ENCODE data around the gene NIPBL. TPM values are rescaled to one million over a fixed set of nuclear protein-coding genes. Genes with fewer than 3 reads are reported as not detected.

Gene NIPBL
- total and polyA plus RNA-seq, 4 experiments from 2014 or later: 3.8 to 110 (median 74.4) TPM

DNA sequence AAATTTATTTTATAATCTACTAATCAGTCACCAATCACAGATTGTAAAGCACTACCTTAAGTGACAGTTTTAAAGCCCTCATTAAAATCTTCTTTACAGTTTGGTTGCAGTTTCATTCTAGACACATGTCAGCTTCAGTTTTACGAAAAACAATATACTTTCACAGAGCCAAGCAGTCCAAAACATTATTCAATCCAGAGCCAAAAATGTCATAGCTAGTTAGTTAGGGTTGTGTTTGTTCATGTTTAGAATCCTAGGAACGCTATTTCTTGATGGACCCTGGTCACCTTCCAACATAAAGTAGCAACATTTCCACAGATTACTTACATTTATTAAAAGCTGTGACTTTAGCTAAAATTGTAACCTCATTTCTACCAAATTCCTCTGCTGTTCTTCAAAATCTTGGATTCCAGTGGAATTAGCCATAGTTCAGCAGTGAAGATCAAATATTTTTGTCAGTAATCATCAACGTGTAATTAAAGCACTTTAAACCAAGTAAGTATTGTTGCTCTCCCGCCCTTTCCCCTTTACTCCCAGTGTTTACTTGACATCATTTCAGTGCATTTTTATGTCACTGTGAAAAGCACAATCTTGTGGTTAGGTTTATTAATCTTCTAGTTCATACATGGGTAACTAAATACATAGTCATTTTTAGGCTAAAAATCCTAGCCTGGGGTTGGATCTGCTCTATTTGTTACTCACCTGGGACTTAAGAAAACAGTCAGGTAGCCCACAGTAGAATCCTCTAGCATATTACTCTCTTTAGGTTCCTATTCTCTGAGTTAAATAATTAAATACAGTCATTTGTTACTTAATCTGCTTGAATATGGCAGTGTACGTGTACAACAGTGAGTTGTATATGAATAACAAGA is 74.3 kb downstream of the NIPBL start:
- POLR2A ChIA-PET (ENCODE audit: partially characterized antibody): interaction anchor here (1.1 kb wide), 1 partner anchor 8 kb away, joined by 4 read pairs; no protein-coding TSS in a partner anchor
- intact Hi-C loops (cut with micrococcal nuclease): no loop called here

GRCh38 chr5:36953043-36953442 is 76.5 kb downstream of the NIPBL start:
- H3K9me3 Mint-ChIP-seq: no peaks in the 10 kb centered on the region
- no peaks in the 10 kb centered on the region for H3K27me3 Mint-ChIP-seq
- H3K27ac Mint-ChIP-seq: peak overlapping the region in 2 of 7 donors; percentile 19 to 91
- Histone ChIP-seq H3K36me3 (ENCODE audit: insufficient read depth, low read length) (peaks cover 11% of the 10 kb centered on the region), H3K9me3 (ENCODE audit: control insufficient read depth in 1 of 2, low read length in 2 of 2) (no peaks in the 10 kb centered on the region), H3K27me3 (ENCODE audit: insufficient read depth, low read length) (no peaks in the 10 kb centered on the region), H3K4me1 (ENCODE audit: insufficient read depth, low read length) (peaks cover 20% of the 10 kb centered on the region), H3K4me3 (ENCODE audit: low read length in 2 of 2) (no peak overlapping the region), H3K27ac (ENCODE audit: low read depth, low read length) (no peak overlapping the region)
- H3K36me3 Mint-ChIP-seq: peaks cover 19 to 31% of the 10 kb centered on the region in 2 donors
- intact Hi-C loops (cut with micrococcal nuclease): no loop called here
- H3K4me1 Mint-ChIP-seq: peaks cover 27 to 47% (median 35%) of the 10 kb centered on the region in 4 donors
- no peak for DNase-seq
- H3K4me3 Mint-ChIP-seq: no peak overlapping the region
- ChIA-PET CTCF (ENCODE audit: partially characterized antibody) (interaction anchor here (1.5 kb wide), 1 partner anchor 79 kb away, joined by 3 read pairs; no protein-coding TSS in a partner anchor), POLR2A (ENCODE audit: partially characterized antibody) (no interaction called here)

More for the DNA sequence above, 74.3 kb downstream of the NIPBL start:
- Histone ChIP-seq H3K4me3 (ENCODE audit: low read length in 2 of 2) (no peak overlapping the region), H3K27ac (ENCODE audit: low read depth, low read length) (no peak overlapping the region), H3K9me3 (ENCODE audit: control insufficient read depth in 1 of 2, low read length in 2 of 2) (no peaks in the 10 kb centered on the region), H3K27me3 (ENCODE audit: insufficient read depth, low read length) (no peaks in the 10 kb centered on the region), H3K4me1 (ENCODE audit: insufficient read depth, low read length) (peaks cover 32% of the 10 kb centered on the region), H3K36me3 (ENCODE audit: insufficient read depth, low read length) (peaks cover 6% of the 10 kb centered on the region)
- peaks cover 10 to 18% of the 10 kb centered on the region in 2 donors for H3K36me3 Mint-ChIP-seq
- CTCF ChIA-PET (ENCODE audit: partially characterized antibody): interaction anchor here (0.7 kb wide), 1 partner anchor 73 kb away, joined by 3 read pairs; no protein-coding TSS in a partner anchor
- H3K4me1 Mint-ChIP-seq: peaks cover 38 to 57% (median 47%) of the 10 kb centered on the region in 4 donors
- H3K9me3 Mint-ChIP-seq: no peaks in the 10 kb centered on the region
- no peak for DNase-seq
- H3K27me3 Mint-ChIP-seq: no peaks in the 10 kb centered on the region
- peak overlapping the region in 2 of 8 donors; percentile 23 to 43 for H3K4me3 Mint-ChIP-seq
- H3K27ac Mint-ChIP-seq: peak overlapping the region in 1 of 7 donors; percentile 49

DNA sequence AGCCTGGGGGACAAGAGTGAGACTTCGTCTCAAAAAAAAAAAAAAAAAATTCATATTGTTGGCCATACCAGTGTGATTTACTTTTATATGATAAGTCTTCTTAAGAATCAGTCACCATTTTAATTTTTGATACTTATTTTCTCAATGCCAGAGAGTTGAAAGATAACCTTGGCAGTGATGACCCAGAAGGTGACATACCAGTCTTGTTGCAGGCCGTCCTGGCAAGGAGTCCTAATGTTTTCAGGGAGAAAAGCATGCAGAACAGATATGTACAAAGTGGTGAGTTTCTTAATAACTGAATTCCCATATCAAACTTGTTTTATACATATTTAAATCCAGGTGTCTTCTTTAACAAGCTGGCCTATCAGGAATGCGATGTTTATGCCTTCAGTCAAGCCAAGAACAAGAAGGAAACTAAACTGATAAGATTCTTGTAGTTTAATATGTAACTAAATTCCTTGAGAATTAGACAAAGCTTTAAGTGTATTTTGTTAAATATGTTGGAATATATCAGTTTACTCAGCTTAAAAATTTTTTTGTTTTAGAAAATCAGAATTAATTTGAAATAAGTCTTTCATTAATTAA is 81.5 kb downstream of the NIPBL start:
- H3K27me3 ChIP-seq (ENCODE audit: insufficient read depth, low read length): no peaks in the 10 kb centered on the region
- H3K27ac ChIP-seq (ENCODE audit: low read depth, low read length): no peak overlapping the region
- no peak for DNase-seq
- intact Hi-C loops (cut with micrococcal nuclease): no loop called here
- no peaks in the 10 kb centered on the region for H3K9me3 ChIP-seq (ENCODE audit: control insufficient read depth in 1 of 2, low read length in 2 of 2)
- H3K4me3 ChIP-seq (ENCODE audit: low read length in 2 of 2): no peak overlapping the region
- H3K9me3 Mint-ChIP-seq: no peaks in the 10 kb centered on the region
- H3K36me3 ChIP-seq (ENCODE audit: insufficient read depth, low read length): peaks cover 32% of the 10 kb centered on the region
- ChIA-PET CTCF (ENCODE audit: partially characterized antibody) (interaction anchor here (0.7 to 0.9 kb wide), 2 partner anchors 14 to 17 kb away, joined by 3 read pairs; no protein-coding TSS in a partner anchor), POLR2A (ENCODE audit: partially characterized antibody) (interaction anchor here (1.2 kb wide), 1 partner anchor 82 kb away, joined by 4 read pairs; the partner anchor contains the start of gene NIPBL)
- no peak overlapping the region for H3K4me3 Mint-ChIP-seq
- no peak overlapping the region for H3K27ac Mint-ChIP-seq
- H3K36me3 Mint-ChIP-seq: peaks cover 32 to 57% of the 10 kb centered on the region in 2 donors
- no peaks in the 10 kb centered on the region for H3K4me1 ChIP-seq (ENCODE audit: insufficient read depth, low read length)
- H3K27me3 Mint-ChIP-seq: no peaks in the 10 kb centered on the region
- H3K4me1 Mint-ChIP-seq: peaks cover 2 to 10% (median 8%) of the 10 kb centered on the region in 4 donors

- no peaks in the 10 kb centered on the region for H3K4me1 ChIP-seq (ENCODE audit: insufficient read depth, low read length)
- Mint-ChIP-seq H3K4me3 (no peak overlapping the region), H3K27me3 (no peaks in the 10 kb centered on the region), H3K27ac (no peak overlapping the region), H3K4me1 (peaks cover 0 to 10% (median 8%) of the 10 kb centered on the region in 4 donors), H3K9me3 (no peaks in the 10 kb centered on the region), H3K36me3 (peaks cover 32 to 57% of the 10 kb centered on the region in 2 donors)
- no peak overlapping the region for H3K27ac ChIP-seq (ENCODE audit: low read depth, low read length)
- ChIA-PET CTCF (ENCODE audit: partially characterized antibody) (interaction anchor here (0.9 kb wide), 1 partner anchor 14 kb away, joined by 3 read pairs; no protein-coding TSS in a partner anchor), POLR2A (ENCODE audit: partially characterized antibody) (interaction anchor here (1.2 kb wide), 1 partner anchor 82 kb away, joined by 4 read pairs; the partner anchor contains the start of gene NIPBL)
- intact Hi-C loops (cut with micrococcal nuclease): no loop called here
- no peaks in the 10 kb centered on the region for H3K9me3 ChIP-seq (ENCODE audit: control insufficient read depth in 1 of 2, low read length in 2 of 2)
- H3K36me3 ChIP-seq (ENCODE audit: insufficient read depth, low read length): peaks cover 32% of the 10 kb centered on the region
- H3K27me3 ChIP-seq (ENCODE audit: insufficient read depth, low read length): no peaks in the 10 kb centered on the region
- H3K4me3 ChIP-seq (ENCODE audit: low read length in 2 of 2): no peak overlapping the region
- DNase-seq: no peak
Observed at GRCh38 chr5:36958612-36959011, 82.0 kb downstream of the NIPBL start.

GRCh38 chr5:36965179-36965578 is 88.6 kb downstream of the NIPBL start:
- H3K27ac Mint-ChIP-seq: no peak overlapping the region
- no peak overlapping the region for H3K27ac ChIP-seq (ENCODE audit: low read depth, low read length)
- no peaks in the 10 kb centered on the region for H3K4me1 ChIP-seq (ENCODE audit: insufficient read depth, low read length)
- H3K36me3 ChIP-seq (ENCODE audit: insufficient read depth, low read length): peaks cover 26% of the 10 kb centered on the region
- H3K27me3 ChIP-seq (ENCODE audit: insufficient read depth, low read length): no peaks in the 10 kb centered on the region
- no peak overlapping the region for H3K4me3 ChIP-seq (ENCODE audit: low read length in 2 of 2)
- H3K4me1 Mint-ChIP-seq: peaks cover 0 to 2% (median 0%) of the 10 kb centered on the region in 4 donors
- no peak for DNase-seq
- H3K4me3 Mint-ChIP-seq: no peak overlapping the region
- POLR2A ChIA-PET (ENCODE audit: partially characterized antibody): interaction anchor here (0.7 kb wide), 1 partner anchor 87 kb away, joined by 3 read pairs; no protein-coding TSS in a partner anchor
- peaks cover 39 to 66% of the 10 kb centered on the region in 2 donors for H3K36me3 Mint-ChIP-seq
- H3K9me3 Mint-ChIP-seq: no peaks in the 10 kb centered on the region
- CTCF ChIA-PET (ENCODE audit: partially characterized antibody): no interaction called here
- intact Hi-C loops (cut with micrococcal nuclease): loop anchor here (2.0 kb wide), 1 partner anchor 20 kb away; no protein-coding TSS in a partner anchor
- H3K9me3 ChIP-seq (ENCODE audit: control insufficient read depth in 1 of 2, low read length in 2 of 2): no peaks in the 10 kb centered on the region
- H3K27me3 Mint-ChIP-seq: no peaks in the 10 kb centered on the region

GRCh38 chr5:36969700-36970395 is 93.3 kb downstream of the NIPBL start:
- no peaks in the 10 kb centered on the region for H3K4me1 ChIP-seq (ENCODE audit: insufficient read depth, low read length)
- CTCF ChIA-PET (ENCODE audit: partially characterized antibody): no interaction called here
- intact Hi-C loops (cut with micrococcal nuclease): no loop called here
- no peaks in the 10 kb centered on the region for H3K27me3 ChIP-seq (ENCODE audit: insufficient read depth, low read length)
- no peak for DNase-seq
- peaks cover 21% of the 10 kb centered on the region for H3K36me3 ChIP-seq (ENCODE audit: insufficient read depth, low read length)
- Mint-ChIP-seq H3K4me1 (peaks cover 0 to 5% (median 3%) of the 10 kb centered on the region in 4 donors), H3K9me3 (no peaks in the 10 kb centered on the region), H3K27ac (peak overlapping the region in 3 of 7 donors; percentile 12 to 59 (median 44)), H3K4me3 (no peak overlapping the region), H3K36me3 (peaks cover 48 to 64% of the 10 kb centered on the region in 2 donors), H3K27me3 (no peaks in the 10 kb centered on the region)
- H3K27ac ChIP-seq (ENCODE audit: low read depth, low read length): no peak overlapping the region
- POLR2A ChIA-PET (ENCODE audit: partially characterized antibody): no interaction called here
- H3K4me3 ChIP-seq (ENCODE audit: low read length in 2 of 2): no peak overlapping the region
- H3K9me3 ChIP-seq (ENCODE audit: control insufficient read depth in 1 of 2, low read length in 2 of 2): no peaks in the 10 kb centered on the region
